A549 (cell line): ENCODE data around the gene UBXN2A.

Source experiments
- BCL3 ChIP-seq: fragments of >200 bp; sonication (Bioruptor Twin); formaldehyde crosslinking; IDR thresholded peaks from 3 replicates; pipeline ENCODE4 v1.6.1; 2016
- CTCF ChIP-seq: fragments of >200 bp; sonication (Bioruptor Twin); formaldehyde crosslinking; IDR thresholded peaks from 3 replicates; pipeline ENCODE4 v1.5.1; 2016
- EP300 ChIP-seq, 2 experiments: fragments of >200 bp; sonication (Bioruptor Twin); formaldehyde crosslinking; IDR thresholded peaks; 2 replicates in 1 of 2; 3 replicates in 1 of 2; pipeline ENCODE4 v1.6.1; 2016 to 2017
- MAFK ChIP-seq: fragments of 450-650 bp; IDR thresholded peaks from 2 replicates; pipeline ENCODE4 v1.6.1; 2014; ENCODE audit not compliant: partially characterized antibody
- MAX ChIP-seq: IDR thresholded peaks from 2 replicates; pipeline ENCODE4 v1.6.1; 2012
- PBX3 ChIP-seq: IDR thresholded peaks from 2 replicates; pipeline ENCODE4 v1.6.1; 2012
- POLR2A ChIP-seq: IDR thresholded peaks from 2 replicates; pipeline ENCODE4 v1.6.1; 2012; ENCODE audit warnings: mild to moderate bottlenecking, low read length
- RAD21 ChIP-seq, 2 experiments: fragments of >200 bp in 1 of 2; sonication (Bioruptor Twin) in 1 of 2; formaldehyde crosslinking in 1 of 2; IDR thresholded peaks in 1 of 2; conservative IDR thresholded peaks in 1 of 2; 2 replicates in 1 of 2; 3 replicates in 1 of 2; pipeline ENCODE4 v1.6.1; 2012 to 2018; ENCODE audit warnings: inconsistent platforms in 1 of 2
- RCOR1 ChIP-seq: fragments of 150-350 bp; IDR thresholded peaks from 2 replicates; pipeline ENCODE4 v1.6.1; 2014; ENCODE audit warnings: antibody characterized with exemption, low read length, low read depth
- TP53 ChIP-seq: fragments of 250-450 bp; sonication (Bioruptor Pico); IDR thresholded peaks from 2 replicates; pipeline ENCODE4 v1.5.0; 2021; ENCODE audit warnings: mild to moderate bottlenecking, moderate library complexity
- TF ChIP-seq, protein P1 (sequence below): fragments of 200-600 bp; sonication (generic); IDR thresholded peaks from 2 replicates; pipeline ENCODE4 v1.6.1; 2016; ENCODE audit warnings: antibody characterized with exemption, mild to moderate bottlenecking, moderate library complexity

DNA sequence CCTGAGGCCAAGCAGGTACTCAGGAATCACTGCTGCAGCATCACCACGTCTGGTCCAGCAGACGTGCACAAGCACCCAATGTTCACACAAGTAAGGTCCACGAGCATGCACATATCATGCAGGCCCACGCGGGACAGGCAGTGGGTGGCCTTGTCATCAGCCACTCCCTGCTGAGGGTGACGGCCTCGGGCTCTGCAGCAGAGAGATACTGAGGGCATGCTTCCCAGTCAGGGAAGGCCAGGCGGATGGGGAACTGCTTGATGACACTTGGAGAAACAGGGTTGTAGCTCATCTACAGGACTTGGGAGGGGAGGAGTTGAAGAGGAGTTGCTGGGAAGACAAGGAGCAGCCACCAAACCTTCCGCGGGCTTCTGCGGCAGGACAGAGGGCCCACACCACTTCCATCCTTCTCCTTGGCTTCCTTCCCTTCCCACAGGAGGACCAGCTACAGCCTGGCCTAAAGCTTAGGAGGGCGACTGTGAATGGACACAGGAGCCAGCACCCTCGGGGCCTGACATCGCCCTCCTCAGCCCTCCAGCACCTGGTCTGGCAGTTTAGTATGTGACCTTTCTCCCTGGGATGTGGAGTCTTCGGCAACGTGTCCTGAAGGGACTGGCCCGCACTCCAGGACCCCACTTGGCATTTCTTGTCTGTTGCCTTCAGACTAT lies 84.9 kb downstream of the UBXN2A start:
- no peak for TF ChIP-seq POLR2A
- TF ChIP-seq, protein P1, sequence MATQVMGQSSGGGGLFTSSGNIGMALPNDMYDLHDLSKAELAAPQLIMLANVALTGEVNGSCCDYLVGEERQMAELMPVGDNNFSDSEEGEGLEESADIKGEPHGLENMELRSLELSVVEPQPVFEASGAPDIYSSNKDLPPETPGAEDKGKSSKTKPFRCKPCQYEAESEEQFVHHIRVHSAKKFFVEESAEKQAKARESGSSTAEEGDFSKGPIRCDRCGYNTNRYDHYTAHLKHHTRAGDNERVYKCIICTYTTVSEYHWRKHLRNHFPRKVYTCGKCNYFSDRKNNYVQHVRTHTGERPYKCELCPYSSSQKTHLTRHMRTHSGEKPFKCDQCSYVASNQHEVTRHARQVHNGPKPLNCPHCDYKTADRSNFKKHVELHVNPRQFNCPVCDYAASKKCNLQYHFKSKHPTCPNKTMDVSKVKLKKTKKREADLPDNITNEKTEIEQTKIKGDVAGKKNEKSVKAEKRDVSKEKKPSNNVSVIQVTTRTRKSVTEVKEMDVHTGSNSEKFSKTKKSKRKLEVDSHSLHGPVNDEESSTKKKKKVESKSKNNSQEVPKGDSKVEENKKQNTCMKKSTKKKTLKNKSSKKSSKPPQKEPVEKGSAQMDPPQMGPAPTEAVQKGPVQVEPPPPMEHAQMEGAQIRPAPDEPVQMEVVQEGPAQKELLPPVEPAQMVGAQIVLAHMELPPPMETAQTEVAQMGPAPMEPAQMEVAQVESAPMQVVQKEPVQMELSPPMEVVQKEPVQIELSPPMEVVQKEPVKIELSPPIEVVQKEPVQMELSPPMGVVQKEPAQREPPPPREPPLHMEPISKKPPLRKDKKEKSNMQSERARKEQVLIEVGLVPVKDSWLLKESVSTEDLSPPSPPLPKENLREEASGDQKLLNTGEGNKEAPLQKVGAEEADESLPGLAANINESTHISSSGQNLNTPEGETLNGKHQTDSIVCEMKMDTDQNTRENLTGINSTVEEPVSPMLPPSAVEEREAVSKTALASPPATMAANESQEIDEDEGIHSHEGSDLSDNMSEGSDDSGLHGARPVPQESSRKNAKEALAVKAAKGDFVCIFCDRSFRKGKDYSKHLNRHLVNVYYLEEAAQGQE = no peak
- no peak for TF ChIP-seq MAFK
- no peak for TF ChIP-seq CTCF
- TF ChIP-seq EP300 (IDR thresholded peaks at IDR 0.05) = no peak
- TF ChIP-seq MAX = no peak
- no peak for TF ChIP-seq RCOR1
- no peak for TF ChIP-seq RAD21 (conservative IDR thresholded peaks at IDR 0.05 in 1 of 2, IDR thresholded peaks at IDR 0.05 in 1 of 2)
- TF ChIP-seq PBX3 = no peak
- TF ChIP-seq TP53 (CRISPR knock-in tag) = no peak
- TF ChIP-seq BCL3 = no peak
